Right lobe of liver (tissue), 6 donors: ENCODE data around the gene FAM53A. TPM values are rescaled to one million over a fixed set of nuclear protein-coding genes. Genes with fewer than 3 reads are reported as not detected.
A peak's percentile ranks its signal among the peaks of the same experiment; 100 is the strongest.

Experiments used
- ATAC-seq, 4 donors: fragments of 200-7000 bp; cut with Tn5 transposase; one replicate each; pipeline ENCODE4 v1.9.1; 2020; ENCODE audit warnings: mild to moderate bottlenecking in 4 of 4, moderate library complexity in 4 of 4
- DNase-seq, 3 donors: peaks; one replicate each; pipeline ENCODE4 v3.0.0-alpha.2; 2020
- H3K27ac ChIP-seq, 3 donors: fragments of 200-600 bp; one replicate each; pipeline ENCODE4 v1.8.0; 2022
- H3K27me3 ChIP-seq, 2 donors: fragments of 200-600 bp; one replicate each; pipeline ENCODE4 v1.8.0; 2022
- H3K36me3 ChIP-seq, 4 donors: fragments of 200-600 bp; sonication (generic) in 1 of 4; one replicate each; pipeline versions ENCODE4 v1.5.1 to v1.8.0; 2017 to 2022; ENCODE audit warnings: control low read depth in 1 of 4
- H3K4me1 ChIP-seq, 4 donors: fragments of 200-600 bp; sonication (generic) in 1 of 4; one replicate each; pipeline versions ENCODE4 v1.5.1 to v1.8.0; 2017 to 2022; ENCODE audit warnings: control low read depth in 1 of 4
- H3K4me3 ChIP-seq, 3 donors: fragments of 200-600 bp; one replicate each; pipeline ENCODE4 v1.8.0; 2022
- H3K9me3 ChIP-seq, 4 donors: fragments of 200-600 bp; sonication (generic) in 1 of 4; one replicate each; pipeline versions ENCODE4 v1.5.1 to v1.8.0; 2017 to 2022; ENCODE audit warnings: control low read depth in 1 of 4
- CTCF ChIP-seq, 4 donors: fragments of 200-600 bp in 3 of 4; fragments of 450-650 bp in 1 of 4; IDR thresholded peaks; one replicate each; pipeline versions ENCODE4 v1.5.1 to v1.8.0; 2016 to 2022; ENCODE audit warnings: antibody characterized with exemption in 4 of 4, mild to moderate bottlenecking in 2 of 4
- POLR2A ChIP-seq: fragments of 450-650 bp; IDR thresholded peaks from one replicate; pipeline ENCODE4 v1.6.1; 2017; ENCODE audit warnings: antibody characterized with exemption, mild to moderate bottlenecking
- WGBS: methylation state at CpG from one replicate; pipeline ENCODE4 v1.1.6; 2018; ENCODE audit warnings: low coverage, low lambda C conversion rate; ENCODE audit not compliant: insufficient coverage; ENCODE audit errors: missing lambda C conversion rate; 5-methylcytosine and 5-hydroxymethylcytosine counted together
- intact Hi-C, 2 donors: fragments of 100-400 bp; cut with DNase I; formaldehyde crosslinking; loops; one replicate each; pipeline versions ENCODE4 v1.11.2 to v1.14.1; 2022
- total RNA-seq, 6 experiments: library from RNA; depleted of rRNA in 2 of 6; stranded (reverse); fragments of >200 nt in 2 of 6; fragmentation: NEBNext Ultra II Directional in 3 of 6; extraction: Animal tissue kit (Norgen Biotek cat#: 25700) in 3 of 6; gene quantifications; one replicate each; pipeline versions ENCODE4 v1.1.0 to v1.2.4, GENCODE V29; 2016 to 2023
- donor health status: DM: no; HTN: yes; CAD: no.
- donor health status: DM: no; HTN: no; CAD: no.
- donor health status: DM: no; HTN: no; CAD: no.
- donor health status: DM: no; HTN: yes; CAD: no.
- donor health status: DM: no; HTN: yes; CAD: no.

FAM53A gene
- total RNA-seq, 6 experiments from 2014 or later, result 0.56 to 3.5 (median 0.74) TPM

- H3K36me3 ChIP-seq, result no peaks in the 10 kb centered on the region
- no peaks in the 10 kb centered on the region for H3K27me3 ChIP-seq
- DNase-seq (no peak), ATAC-seq (no peak)
- H3K4me1 ChIP-seq, result no peaks in the 10 kb centered on the region
- no peak for TF ChIP-seq POLR2A
- no peak for TF ChIP-seq CTCF (IDR thresholded peaks at IDR 0.05)
- no peaks in the 10 kb centered on the region for H3K9me3 ChIP-seq
- intact Hi-C loops, result no loop called here
- WGBS, result 64% methylated on average over 6 of the region's 10 CpGs
- no peak overlapping the region for H3K4me3 ChIP-seq
- H3K27ac ChIP-seq, result no peak overlapping the region
These were observed 45.9 kb downstream of the FAM53A start for GRCh38 chr4:1638272-1638598.

GRCh38 chr4:1637580-1638271 is 46.4 kb downstream of the FAM53A start:
- Histone ChIP-seq H3K4me3 (no peak overlapping the region), H3K9me3 (no peaks in the 10 kb centered on the region), H3K27ac (no peak overlapping the region), H3K36me3 (no peaks in the 10 kb centered on the region), H3K27me3 (no peaks in the 10 kb centered on the region), H3K4me1 (no peaks in the 10 kb centered on the region)
- intact Hi-C loops, result no loop called here
- peak in 1 of 4 donors; percentile 7 for ATAC-seq
- WGBS, result no CpG with 5 or more reads among the region's 12 CpGs
- no peak for DNase-seq
- TF ChIP-seq CTCF (IDR thresholded peaks at IDR 0.05) (no peak), POLR2A (no peak)

- intact Hi-C loops, result no loop called here
- ATAC-seq, result no peak
- no peak overlapping the region for H3K27ac ChIP-seq
- no peaks in the 10 kb centered on the region for H3K36me3 ChIP-seq
- H3K27me3 ChIP-seq, result no peaks in the 10 kb centered on the region
- H3K4me1 ChIP-seq, result no peaks in the 10 kb centered on the region
- H3K9me3 ChIP-seq, result no peaks in the 10 kb centered on the region
- no peak for DNase-seq
- 100% methylated on average over 5 of the region's 30 CpGs for WGBS
- no peak for TF ChIP-seq CTCF (IDR thresholded peaks at IDR 0.05)
- no peak for TF ChIP-seq POLR2A
- no peak overlapping the region for H3K4me3 ChIP-seq
These were observed 47.5 kb downstream of the FAM53A start for GRCh38 chr4:1636490-1637211.

- no peak for ATAC-seq
These were observed 48.6 kb downstream of the FAM53A start for GRCh38 chr4:1635464-1635863.

More at GRCh38 chr4:1635464-1635863, 48.6 kb downstream of the FAM53A start:
- 74% methylated on average over 7 of the region's 7 CpGs for WGBS
- no peak for TF ChIP-seq POLR2A
- no peak for TF ChIP-seq CTCF (IDR thresholded peaks at IDR 0.05)
- intact Hi-C loops, result no loop called here
- Histone ChIP-seq H3K9me3 (no peaks in the 10 kb centered on the region), H3K4me1 (no peaks in the 10 kb centered on the region), H3K27me3 (no peaks in the 10 kb centered on the region), H3K4me3 (no peak overlapping the region), H3K27ac (no peak overlapping the region), H3K36me3 (no peaks in the 10 kb centered on the region)
- no peak for DNase-seq
